Measurements from ENCODE around the gene TFCP2L1. TPM values are rescaled to one million over a fixed set of nuclear protein-coding genes. Genes with fewer than 3 reads are reported as not detected.

TFCP2L1 gene
- total RNA-seq, 1 donor from 2014 or later, result 0.27 TPM

- no peak for ATAC-seq
- DNase-seq (ENCODE audit: low spot score), result no peak
- intact Hi-C loops (cut with DNase I), result no loop called here
Measured at GRCh38 chr2:121247534-121247933, 37.5 kb downstream of the TFCP2L1 start.

GRCh38 chr2:121246704-121247255 lies 38.2 kb downstream of the TFCP2L1 start:
- ATAC-seq (no peak), DNase-seq (ENCODE audit: low spot score) (peak; percentile 18)
- intact Hi-C loops (cut with DNase I), result no loop called here

GRCh38 chr2:121245913-121246312 lies 39.1 kb downstream of the TFCP2L1 start:
- ATAC-seq (no peak), DNase-seq (ENCODE audit: low spot score) (no peak)
- intact Hi-C loops (cut with DNase I), result no loop called here

GRCh38 chr2:121245120-121245820 lies 39.7 kb downstream of the TFCP2L1 start:
- ATAC-seq (no peak), DNase-seq (ENCODE audit: low spot score) (peak; percentile 38)
- intact Hi-C loops (cut with DNase I), result no loop called here

GRCh38 chr2:121244616-121245015 lies 40.4 kb downstream of the TFCP2L1 start:
- intact Hi-C loops (cut with DNase I), result no loop called here
- no peak for DNase-seq (ENCODE audit: low spot score)
- no peak for ATAC-seq

GRCh38 chr2:121243821-121244460 lies 41.1 kb downstream of the TFCP2L1 start:
- DNase-seq (ENCODE audit: low spot score) (no peak), ATAC-seq (no peak)
- intact Hi-C loops (cut with DNase I), result no loop called here

- intact Hi-C loops (cut with DNase I), result no loop called here
- DNase-seq (ENCODE audit: low spot score), result no peak
- ATAC-seq, result no peak
Measured at GRCh38 chr2:121242976-121243375, 42.0 kb downstream of the TFCP2L1 start.

- DNase-seq (ENCODE audit: low spot score) (no peak), ATAC-seq (no peak)
- intact Hi-C loops (cut with DNase I), result no loop called here
Measured at GRCh38 chr2:121242175-121242875, 42.7 kb downstream of the TFCP2L1 start.

GRCh38 chr2:121241466-121241865 lies 43.5 kb downstream of the TFCP2L1 start:
- intact Hi-C loops (cut with DNase I), result no loop called here
- ATAC-seq, result no peak
- no peak for DNase-seq (ENCODE audit: low spot score)

- DNase-seq (ENCODE audit: low spot score) (no peak), ATAC-seq (no peak)
- intact Hi-C loops (cut with DNase I), result no loop called here
Measured at GRCh38 chr2:121240436-121240835, 44.6 kb downstream of the TFCP2L1 start.

- no peak for ATAC-seq
- intact Hi-C loops (cut with DNase I), result no loop called here
- DNase-seq (ENCODE audit: low spot score), result no peak
Measured at GRCh38 chr2:121239969-121240368, 45.0 kb downstream of the TFCP2L1 start.

GRCh38 chr2:121239471-121239870 lies 45.5 kb downstream of the TFCP2L1 start:
- DNase-seq (ENCODE audit: low spot score), result no peak
- intact Hi-C loops (cut with DNase I), result no loop called here

GRCh38 chr2:121238828-121239227 lies 46.2 kb downstream of the TFCP2L1 start:
- ATAC-seq, result no peak
- DNase-seq (ENCODE audit: low spot score), result no peak
- intact Hi-C loops (cut with DNase I), result no loop called here

More at GRCh38 chr2:121239471-121239870, 45.5 kb downstream of the TFCP2L1 start:
- ATAC-seq, result no peak

- no peak for DNase-seq (ENCODE audit: low spot score)
- intact Hi-C loops (cut with DNase I), result no loop called here
- ATAC-seq, result no peak
Measured at GRCh38 chr2:121237980-121238665, 46.9 kb downstream of the TFCP2L1 start.

GRCh38 chr2:121237336-121237979 lies 47.5 kb downstream of the TFCP2L1 start:
- intact Hi-C loops (cut with DNase I), result no loop called here
- ATAC-seq (no peak), DNase-seq (ENCODE audit: low spot score) (no peak)

GRCh38 chr2:121236650-121237180 lies 48.3 kb downstream of the TFCP2L1 start:
- intact Hi-C loops (cut with DNase I), result no loop called here
- ATAC-seq (no peak), DNase-seq (ENCODE audit: low spot score) (no peak)

GRCh38 chr2:121236101-121236640 lies 48.8 kb downstream of the TFCP2L1 start:
- intact Hi-C loops (cut with DNase I), result no loop called here
- ATAC-seq, result no peak
- no peak for DNase-seq (ENCODE audit: low spot score)

GRCh38 chr2:121235542-121235941 lies 49.5 kb downstream of the TFCP2L1 start:
- intact Hi-C loops (cut with DNase I), result no loop called here
- DNase-seq (ENCODE audit: low spot score) (no peak), ATAC-seq (no peak)

Measured in sciatic nerve (tissue), 2 donors.